NT2/D1 (cell line): ENCODE results near the gene BCKDHA.
"Not testable (repeated sequence)": the region's sequence is repeated elsewhere in the genome, so short reads cannot be mapped to it uniquely, and the experiment has no call there.

Experiments
- DNase-seq: peaks from one replicate; pipeline ENCODE4 v3.0.0-alpha.2; 2011; ENCODE audit warnings: low read depth, low spot score
- H3K27me3 ChIP-seq: 2 replicates; pipeline ENCODE4 v1.6.0; 2011; ENCODE audit warnings: mild to moderate bottlenecking; ENCODE audit not compliant: insufficient read length, insufficient read depth
- H3K36me3 ChIP-seq: 2 replicates; pipeline ENCODE4 v1.6.1; 2011; ENCODE audit warnings: mild to moderate bottlenecking, low read length, mixed read lengths; ENCODE audit not compliant: insufficient read depth, insufficient read length
- H3K4me1 ChIP-seq: 2 replicates; pipeline ENCODE4 v1.5.1; 2011; ENCODE audit not compliant: insufficient read depth, insufficient read length
- H3K4me3 ChIP-seq: 2 replicates; pipeline ENCODE4 v1.5.1; 2011; ENCODE audit warnings: low read depth; ENCODE audit not compliant: insufficient read length
- H3K9ac ChIP-seq: 2 replicates; pipeline ENCODE4 v1.6.0; 2011; ENCODE audit warnings: low read depth; ENCODE audit not compliant: insufficient read length
- H3K9me3 ChIP-seq: 2 replicates; pipeline ENCODE4 v1.5.1; 2011; ENCODE audit warnings: mild to moderate bottlenecking, low read length; ENCODE audit not compliant: insufficient read depth
- SUZ12 ChIP-seq: IDR thresholded peaks from 2 replicates; pipeline ENCODE4 v1.6.1; 2011; ENCODE audit not compliant: insufficient read length, insufficient read depth; ENCODE audit errors: extremely low read depth
- YY1 ChIP-seq: IDR thresholded peaks from 2 replicates; pipeline ENCODE4 v1.6.1; 2011; ENCODE audit not compliant: insufficient read length, insufficient read depth
- ZNF274 ChIP-seq: IDR thresholded peaks from 2 replicates; pipeline ENCODE4 v1.6.1; 2011; ENCODE audit warnings: mild to moderate bottlenecking, low read depth, low read length

Gene BCKDHA

GRCh38 chr19:41369769-41370168 is 27.8 kb upstream of the BCKDHA start:
- no peak for DNase-seq
- no peak for TF ChIP-seq ZNF274
- TF ChIP-seq YY1, result no peak
- no peak for TF ChIP-seq SUZ12
- H3K4me3 ChIP-seq, result no peak overlapping the region
- H3K9ac ChIP-seq, result no peak overlapping the region
- H3K27me3 ChIP-seq, result no peaks in the 10 kb centered on the region
- no peaks in the 10 kb centered on the region for H3K9me3 ChIP-seq
- H3K4me1 ChIP-seq, result peaks cover 2% of the 10 kb centered on the region
- H3K36me3 ChIP-seq, result peaks cover 10% of the 10 kb centered on the region

- H3K9me3 ChIP-seq, DNase-seq, H3K4me1 ChIP-seq, H3K9ac ChIP-seq, H3K4me3 ChIP-seq, H3K27me3 ChIP-seq: not testable (repeated sequence)
- peaks cover 10% of the 10 kb centered on the region for H3K36me3 ChIP-seq
Observed at GRCh38 chr19:41371119-41371518, 26.5 kb upstream of the BCKDHA start.

DNA sequence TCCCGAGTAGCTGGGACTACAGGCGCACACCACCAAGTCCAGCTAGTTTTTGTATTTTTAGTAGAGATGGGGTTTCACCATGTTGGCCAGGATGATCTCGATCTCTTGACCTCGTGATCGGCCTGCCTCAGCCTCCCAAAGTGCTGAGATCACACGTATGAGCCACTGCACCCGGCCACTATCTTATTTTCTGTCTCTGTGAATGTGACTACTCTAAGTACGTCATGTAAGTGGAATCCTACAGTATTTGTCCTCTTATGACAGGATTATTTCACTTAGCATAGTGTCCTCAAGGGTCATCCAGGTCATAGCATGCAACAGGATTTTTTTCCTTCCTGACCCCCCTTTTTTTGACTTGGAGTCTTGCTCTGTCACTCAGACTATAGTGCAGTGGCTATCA is 26.1 kb upstream of the BCKDHA start:
- TF ChIP-seq ZNF274, result no peak
- TF ChIP-seq SUZ12, result no peak
- TF ChIP-seq YY1, result no peak
- H3K9ac ChIP-seq, result no peak overlapping the region
- no peaks in the 10 kb centered on the region for H3K4me1 ChIP-seq
- H3K27me3 ChIP-seq, result no peaks in the 10 kb centered on the region
- H3K9me3 ChIP-seq, result no peaks in the 10 kb centered on the region
- peaks cover 8% of the 10 kb centered on the region for H3K36me3 ChIP-seq
- no peak for DNase-seq
- H3K4me3 ChIP-seq, result no peak overlapping the region

DNA sequence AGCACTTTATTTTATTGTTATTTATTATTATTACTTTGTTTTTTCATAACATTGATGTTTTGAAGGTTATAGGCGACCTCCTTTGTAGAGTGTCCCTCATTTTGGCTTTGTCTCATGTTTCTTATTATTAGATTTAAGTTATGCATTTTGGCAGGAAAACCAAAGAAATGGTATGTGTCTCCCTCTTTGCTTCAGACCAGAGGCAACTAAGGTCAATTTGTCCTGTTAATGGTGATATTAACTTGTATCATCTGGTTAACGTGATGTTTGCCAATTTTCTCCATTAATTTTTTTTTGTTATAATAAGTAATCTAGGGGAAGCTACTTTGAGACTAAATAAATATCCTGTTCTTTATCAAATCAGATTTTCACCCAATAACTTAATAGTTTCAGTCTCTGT is 25.1 kb upstream of the BCKDHA start:
- Histone ChIP-seq H3K9me3 (no peaks in the 10 kb centered on the region), H3K27me3 (no peaks in the 10 kb centered on the region), H3K4me1 (peaks cover 3% of the 10 kb centered on the region), H3K9ac (no peak overlapping the region), H3K36me3 (peaks cover 4% of the 10 kb centered on the region), H3K4me3 (no peak overlapping the region)
- TF ChIP-seq ZNF274, result no peak
- no peak for TF ChIP-seq SUZ12
- TF ChIP-seq YY1, result no peak
- DNase-seq, result no peak

DNA sequence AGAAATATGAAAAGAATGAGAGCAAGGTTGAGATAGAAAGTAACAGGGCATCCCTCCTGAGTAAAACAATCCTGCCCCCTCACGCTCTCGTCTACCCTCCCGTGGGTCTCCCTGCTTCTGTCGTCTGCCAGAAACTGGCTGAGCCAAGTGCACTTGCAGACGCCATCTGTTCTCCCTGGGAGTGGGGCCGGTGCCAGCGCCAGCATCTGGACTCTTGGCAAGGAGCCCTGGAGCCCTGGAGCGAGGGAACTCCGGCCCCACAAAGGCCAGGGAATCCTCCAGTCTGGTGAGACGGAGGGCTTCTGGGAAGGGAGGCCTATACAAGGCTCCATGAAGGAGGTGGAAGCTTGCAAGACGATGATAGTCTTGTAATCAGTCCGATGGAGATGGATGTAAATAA is 23.6 kb upstream of the BCKDHA start:
- no peaks in the 10 kb centered on the region for H3K9me3 ChIP-seq
- DNase-seq, result no peak
- H3K36me3 ChIP-seq, result peaks cover 4% of the 10 kb centered on the region
- no peaks in the 10 kb centered on the region for H3K27me3 ChIP-seq
- no peak overlapping the region for H3K4me3 ChIP-seq
- H3K9ac ChIP-seq, result no peak overlapping the region
- H3K4me1 ChIP-seq, result peaks cover 3% of the 10 kb centered on the region
- TF ChIP-seq YY1 (no peak), ZNF274 (no peak), SUZ12 (no peak)

GRCh38 chr19:41376241-41376997 is 21.2 kb upstream of the BCKDHA start, which contains the start of gene TMEM91:
TMEM91 (plus strand) TSS chr19:41376533; CDS start chr19:41378310, 1,777 bp downstream.
- Histone ChIP-seq H3K27me3 (no peaks in the 10 kb centered on the region), H3K4me1 (peaks cover 3% of the 10 kb centered on the region), H3K9me3 (no peaks in the 10 kb centered on the region), H3K4me3 (peak within 1 kb of the TSS; percentile 51), H3K36me3 (peaks cover 4% of the 10 kb centered on the region), H3K9ac (peak within 1 kb of the TSS; percentile 58)
- no peak for TF ChIP-seq YY1
- no peak for TF ChIP-seq ZNF274
- TF ChIP-seq SUZ12, result no peak
- no peak for DNase-seq

- no peaks in the 10 kb centered on the region for H3K27me3 ChIP-seq
Observed at GRCh38 chr19:41376998-41377365, 20.6 kb upstream of the BCKDHA start.

More at GRCh38 chr19:41376998-41377365, 20.6 kb upstream of the BCKDHA start:
- peak overlapping the region; percentile 51 for H3K4me3 ChIP-seq
- no peak for TF ChIP-seq ZNF274
- TF ChIP-seq SUZ12, result no peak
- TF ChIP-seq YY1, result no peak
- H3K4me1 ChIP-seq, result peaks cover 3% of the 10 kb centered on the region
- H3K36me3 ChIP-seq, result peaks cover 4% of the 10 kb centered on the region
- DNase-seq, result no peak
- no peaks in the 10 kb centered on the region for H3K9me3 ChIP-seq
- peak overlapping the region; percentile 58 for H3K9ac ChIP-seq
